ENCODE data around the gene OR5K3.

Gene OR5K3

DNA sequence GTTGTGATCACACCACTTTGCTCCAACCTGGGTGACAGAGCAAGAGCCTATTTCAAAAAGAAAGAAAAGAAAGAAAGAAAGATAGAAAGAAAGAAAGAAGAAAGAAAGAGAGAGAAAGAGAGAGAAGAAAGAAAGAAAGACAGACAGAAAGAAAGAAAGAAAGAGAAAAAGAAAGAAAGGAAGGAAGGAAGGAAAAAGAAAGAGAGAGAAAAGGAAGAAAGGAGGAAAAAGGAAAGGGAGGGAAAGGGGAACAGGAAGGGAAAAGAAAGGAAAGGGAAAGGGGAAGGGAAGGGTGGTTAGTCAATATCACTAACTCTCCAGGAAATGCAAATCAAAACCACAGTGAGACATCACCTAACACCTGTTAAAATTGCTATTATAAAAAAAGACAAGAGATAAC is 18.6 kb upstream of the OR5K3 start:
- no peak overlapping the region for H3K27ac ChIP-seq (ENCODE audit: extremely low read depth, low read depth, low read length)
- POLR2A ChIA-PET: no interaction called here
- no peaks in the 10 kb centered on the region for H3K36me3 ChIP-seq (ENCODE audit: control insufficient read depth in 2 of 2, insufficient read depth in 1 of 2, low read length in 2 of 2)
- H3K4me1 ChIP-seq (ENCODE audit: control insufficient read depth, insufficient read depth, low read length): no peaks in the 10 kb centered on the region
- no peaks in the 10 kb centered on the region for H3K9me3 ChIP-seq (ENCODE audit: control insufficient read depth, insufficient read depth, low read depth, low read length)
- CTCF ChIA-PET: no interaction called here
- H3K4me3 ChIP-seq (ENCODE audit: low read depth, low read length): no peak overlapping the region
- TF ChIP-seq, protein P1, sequence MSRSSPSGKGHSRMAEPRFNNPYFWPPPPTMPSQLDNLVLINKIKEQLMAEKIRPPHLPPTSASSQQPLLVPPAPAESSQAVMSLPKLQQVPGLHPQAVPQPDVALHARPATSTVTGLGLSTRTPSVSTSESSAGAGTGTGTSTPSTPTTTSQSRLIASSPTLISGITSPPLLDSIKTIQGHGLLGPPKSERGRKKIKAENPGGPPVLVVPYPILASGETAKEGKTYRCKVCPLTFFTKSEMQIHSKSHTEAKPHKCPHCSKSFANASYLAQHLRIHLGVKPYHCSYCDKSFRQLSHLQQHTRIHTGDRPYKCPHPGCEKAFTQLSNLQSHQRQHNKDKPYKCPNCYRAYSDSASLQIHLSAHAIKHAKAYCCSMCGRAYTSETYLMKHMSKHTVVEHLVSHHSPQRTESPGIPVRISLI (tag by site-specific recombination; IDR thresholded peaks at IDR 0.05): no peak
- TF ChIP-seq ZNF366 (tag by site-specific recombination; conservative IDR thresholded peaks at IDR 0.05): peak; percentile 48
- TF ChIP-seq, protein P2, sequence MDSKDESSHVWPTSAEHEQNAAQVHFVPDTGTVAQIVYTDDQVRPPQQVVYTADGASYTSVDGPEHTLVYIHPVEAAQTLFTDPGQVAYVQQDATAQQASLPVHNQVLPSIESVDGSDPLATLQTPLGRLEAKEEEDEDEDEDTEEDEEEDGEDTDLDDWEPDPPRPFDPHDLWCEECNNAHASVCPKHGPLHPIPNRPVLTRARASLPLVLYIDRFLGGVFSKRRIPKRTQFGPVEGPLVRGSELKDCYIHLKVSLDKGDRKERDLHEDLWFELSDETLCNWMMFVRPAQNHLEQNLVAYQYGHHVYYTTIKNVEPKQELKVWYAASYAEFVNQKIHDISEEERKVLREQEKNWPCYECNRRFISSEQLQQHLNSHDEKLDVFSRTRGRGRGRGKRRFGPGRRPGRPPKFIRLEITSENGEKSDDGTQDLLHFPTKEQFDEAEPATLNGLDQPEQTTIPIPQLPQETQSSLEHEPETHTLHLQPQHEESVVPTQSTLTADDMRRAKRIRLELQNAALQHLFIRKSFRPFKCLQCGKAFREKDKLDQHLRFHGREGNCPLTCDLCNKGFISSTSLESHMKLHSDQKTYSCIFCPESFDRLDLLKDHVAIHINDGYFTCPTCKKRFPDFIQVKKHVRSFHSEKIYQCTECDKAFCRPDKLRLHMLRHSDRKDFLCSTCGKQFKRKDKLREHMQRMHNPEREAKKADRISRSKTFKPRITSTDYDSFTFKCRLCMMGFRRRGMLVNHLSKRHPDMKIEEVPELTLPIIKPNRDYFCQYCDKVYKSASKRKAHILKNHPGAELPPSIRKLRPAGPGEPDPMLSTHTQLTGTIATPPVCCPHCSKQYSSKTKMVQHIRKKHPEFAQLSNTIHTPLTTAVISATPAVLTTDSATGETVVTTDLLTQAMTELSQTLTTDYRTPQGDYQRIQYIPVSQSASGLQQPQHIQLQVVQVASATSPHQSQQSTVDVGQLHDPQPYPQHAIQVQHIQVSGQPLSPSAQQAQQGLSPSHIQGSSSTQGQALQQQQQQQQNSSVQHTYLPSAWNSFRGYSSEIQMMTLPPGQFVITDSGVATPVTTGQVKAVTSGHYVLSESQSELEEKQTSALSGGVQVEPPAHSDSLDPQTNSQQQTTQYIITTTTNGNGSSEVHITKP (tag by site-specific recombination; IDR thresholded peaks at IDR 0.05): no peak
- TF ChIP-seq PRDM1 (tag by site-specific recombination; IDR thresholded peaks at IDR 0.05): peak; percentile 80

DNA sequence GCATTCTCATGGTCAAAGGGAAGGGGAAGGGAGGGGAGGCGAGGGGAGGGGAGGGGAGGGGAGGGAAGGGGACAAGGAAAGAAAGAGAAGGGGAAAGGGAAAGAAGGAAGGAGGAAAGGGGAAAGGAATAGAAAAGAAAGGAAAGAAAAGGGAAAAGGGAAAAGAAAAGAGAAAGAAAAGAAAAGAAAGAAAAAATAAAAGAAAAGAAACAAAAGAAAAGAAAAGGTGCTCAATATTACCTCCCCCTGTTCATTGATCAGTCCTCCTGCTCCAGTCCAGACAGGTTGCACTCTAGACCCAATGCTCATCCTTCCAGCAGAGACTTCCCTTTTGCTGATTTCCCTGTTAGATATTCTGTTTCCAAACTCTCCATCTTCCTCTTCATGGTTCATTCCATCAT is 18.0 kb upstream of the OR5K3 start:
- no peak overlapping the region for H3K4me3 ChIP-seq (ENCODE audit: low read depth, low read length)
- ChIA-PET CTCF (no interaction called here), POLR2A (no interaction called here)
- TF ChIP-seq GLI2 (tag by site-specific recombination; IDR thresholded peaks at IDR 0.05; ENCODE audit: borderline replicate concordance, low read depth) (no peak), ZSCAN16 (tag by site-specific recombination; IDR thresholded peaks at IDR 0.05) (no peak), PRDM1 (tag by site-specific recombination; IDR thresholded peaks at IDR 0.05) (no peak), ZNF416 (tag by site-specific recombination; IDR thresholded peaks at IDR 0.05) (no peak), ZNF404 (tag by site-specific recombination; IDR thresholded peaks at IDR 0.05) (no peak), ZNF701 (tag by site-specific recombination; IDR thresholded peaks at IDR 0.05) (no peak), SCRT2 (tag by site-specific recombination; IDR thresholded peaks at IDR 0.05) (no peak), BCL11B (tag by site-specific recombination; IDR thresholded peaks at IDR 0.05; ENCODE audit: low read depth) (no peak), ZNF239 (tag by site-specific recombination; IDR thresholded peaks at IDR 0.05) (no peak), ZNF169 (tag by site-specific recombination; IDR thresholded peaks at IDR 0.05) (no peak), ZNF629 (tag by site-specific recombination; IDR thresholded peaks at IDR 0.05) (no peak), ZNF530 (tag by site-specific recombination; IDR thresholded peaks at IDR 0.05; ENCODE audit: low read depth) (no peak)
- TF ChIP-seq, protein P3, sequence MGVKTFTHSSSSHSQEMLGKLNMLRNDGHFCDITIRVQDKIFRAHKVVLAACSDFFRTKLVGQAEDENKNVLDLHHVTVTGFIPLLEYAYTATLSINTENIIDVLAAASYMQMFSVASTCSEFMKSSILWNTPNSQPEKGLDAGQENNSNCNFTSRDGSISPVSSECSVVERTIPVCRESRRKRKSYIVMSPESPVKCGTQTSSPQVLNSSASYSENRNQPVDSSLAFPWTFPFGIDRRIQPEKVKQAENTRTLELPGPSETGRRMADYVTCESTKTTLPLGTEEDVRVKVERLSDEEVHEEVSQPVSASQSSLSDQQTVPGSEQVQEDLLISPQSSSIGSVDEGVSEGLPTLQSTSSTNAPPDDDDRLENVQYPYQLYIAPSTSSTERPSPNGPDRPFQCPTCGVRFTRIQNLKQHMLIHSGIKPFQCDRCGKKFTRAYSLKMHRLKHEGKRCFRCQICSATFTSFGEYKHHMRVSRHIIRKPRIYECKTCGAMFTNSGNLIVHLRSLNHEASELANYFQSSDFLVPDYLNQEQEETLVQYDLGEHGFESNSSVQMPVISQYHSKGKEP (tag by site-specific recombination; IDR thresholded peaks at IDR 0.05): no peak
- TF ChIP-seq, protein P2 (tag by site-specific recombination; IDR thresholded peaks at IDR 0.05): no peak
- TF ChIP-seq, protein P4, sequence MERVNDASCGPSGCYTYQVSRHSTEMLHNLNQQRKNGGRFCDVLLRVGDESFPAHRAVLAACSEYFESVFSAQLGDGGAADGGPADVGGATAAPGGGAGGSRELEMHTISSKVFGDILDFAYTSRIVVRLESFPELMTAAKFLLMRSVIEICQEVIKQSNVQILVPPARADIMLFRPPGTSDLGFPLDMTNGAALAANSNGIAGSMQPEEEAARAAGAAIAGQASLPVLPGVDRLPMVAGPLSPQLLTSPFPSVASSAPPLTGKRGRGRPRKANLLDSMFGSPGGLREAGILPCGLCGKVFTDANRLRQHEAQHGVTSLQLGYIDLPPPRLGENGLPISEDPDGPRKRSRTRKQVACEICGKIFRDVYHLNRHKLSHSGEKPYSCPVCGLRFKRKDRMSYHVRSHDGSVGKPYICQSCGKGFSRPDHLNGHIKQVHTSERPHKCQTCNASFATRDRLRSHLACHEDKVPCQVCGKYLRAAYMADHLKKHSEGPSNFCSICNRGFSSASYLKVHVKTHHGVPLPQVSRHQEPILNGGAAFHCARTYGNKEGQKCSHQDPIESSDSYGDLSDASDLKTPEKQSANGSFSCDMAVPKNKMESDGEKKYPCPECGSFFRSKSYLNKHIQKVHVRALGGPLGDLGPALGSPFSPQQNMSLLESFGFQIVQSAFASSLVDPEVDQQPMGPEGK (tag by site-specific recombination; IDR thresholded peaks at IDR 0.05): no peak
- TF ChIP-seq, protein P5, sequence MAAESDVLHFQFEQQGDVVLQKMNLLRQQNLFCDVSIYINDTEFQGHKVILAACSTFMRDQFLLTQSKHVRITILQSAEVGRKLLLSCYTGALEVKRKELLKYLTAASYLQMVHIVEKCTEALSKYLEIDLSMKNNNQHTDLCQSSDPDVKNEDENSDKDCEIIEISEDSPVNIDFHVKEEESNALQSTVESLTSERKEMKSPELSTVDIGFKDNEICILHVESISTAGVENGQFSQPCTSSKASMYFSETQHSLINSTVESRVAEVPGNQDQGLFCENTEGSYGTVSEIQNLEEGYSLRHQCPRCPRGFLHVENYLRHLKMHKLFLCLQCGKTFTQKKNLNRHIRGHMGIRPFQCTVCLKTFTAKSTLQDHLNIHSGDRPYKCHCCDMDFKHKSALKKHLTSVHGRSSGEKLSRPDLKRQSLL (tag by site-specific recombination; IDR thresholded peaks at IDR 0.05): no peak
- TF ChIP-seq, protein P6, sequence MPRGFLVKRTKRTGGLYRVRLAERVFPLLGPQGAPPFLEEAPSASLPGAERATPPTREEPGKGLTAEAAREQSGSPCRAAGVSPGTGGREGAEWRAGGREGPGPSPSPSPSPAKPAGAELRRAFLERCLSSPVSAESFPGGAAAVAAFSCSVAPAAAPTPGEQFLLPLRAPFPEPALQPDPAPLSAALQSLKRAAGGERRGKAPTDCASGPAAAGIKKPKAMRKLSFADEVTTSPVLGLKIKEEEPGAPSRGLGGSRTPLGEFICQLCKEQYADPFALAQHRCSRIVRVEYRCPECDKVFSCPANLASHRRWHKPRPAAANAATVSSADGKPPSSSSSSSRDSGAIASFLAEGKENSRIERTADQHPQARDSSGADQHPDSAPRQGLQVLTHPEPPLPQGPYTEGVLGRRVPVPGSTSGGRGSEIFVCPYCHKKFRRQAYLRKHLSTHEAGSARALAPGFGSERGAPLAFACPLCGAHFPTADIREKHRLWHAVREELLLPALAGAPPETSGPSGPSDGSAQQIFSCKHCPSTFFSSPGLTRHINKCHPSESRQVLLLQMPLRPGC (tag by site-specific recombination; IDR thresholded peaks at IDR 0.05): no peak

More for the DNA sequence above, 18.0 kb upstream of the OR5K3 start:
- H3K9me3 ChIP-seq (ENCODE audit: control insufficient read depth, insufficient read depth, low read depth, low read length): no peaks in the 10 kb centered on the region
- no peak overlapping the region for H3K27ac ChIP-seq (ENCODE audit: extremely low read depth, low read depth, low read length)
- no peaks in the 10 kb centered on the region for H3K36me3 ChIP-seq (ENCODE audit: control insufficient read depth in 2 of 2, insufficient read depth in 1 of 2, low read length in 2 of 2)
- H3K4me1 ChIP-seq (ENCODE audit: control insufficient read depth, insufficient read depth, low read length): no peaks in the 10 kb centered on the region

Data from HEK293 (cell line).